Nucleus accumbens (tissue), 56 donors: ENCODE results near the gene AHRR.

ENCODE experiments used
- DNase-seq, 56 donors: peaks; one replicate each; lab custom pipeline; 2025; lab: John Stamatoyannopoulos, UW

Gene AHRR

DNA sequence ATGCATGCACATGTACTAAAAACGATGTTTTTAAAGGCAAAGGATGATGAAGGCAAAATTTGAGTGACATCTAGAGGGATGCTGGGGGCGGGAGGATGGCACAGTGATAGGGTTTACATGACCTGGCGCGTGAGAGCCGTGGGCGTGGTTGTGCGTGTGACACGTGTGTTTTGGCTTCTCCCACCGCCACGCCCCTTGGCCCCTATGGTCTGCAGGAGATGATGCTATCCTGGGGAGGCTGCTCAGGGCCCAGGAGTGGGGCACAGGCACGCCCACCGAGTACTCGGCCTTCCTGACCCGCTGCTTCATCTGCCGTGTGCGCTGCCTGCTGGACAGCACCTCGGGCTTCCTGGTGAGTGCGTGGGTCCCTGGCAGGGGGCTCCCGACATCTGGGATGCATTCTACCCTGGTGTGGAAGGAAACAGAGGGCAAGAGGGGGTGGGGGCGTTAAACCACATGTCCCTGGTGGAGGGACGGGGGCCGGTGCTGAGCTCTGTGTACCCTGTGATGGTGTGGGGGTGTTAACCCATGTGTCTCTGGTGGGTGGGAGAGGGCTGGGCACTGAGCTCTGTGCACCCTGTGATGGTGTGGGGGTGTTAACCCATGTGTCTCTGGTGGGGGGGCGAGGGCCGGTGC is 102.2 kb downstream of the AHRR start:
- no peak for DNase-seq

DNA sequence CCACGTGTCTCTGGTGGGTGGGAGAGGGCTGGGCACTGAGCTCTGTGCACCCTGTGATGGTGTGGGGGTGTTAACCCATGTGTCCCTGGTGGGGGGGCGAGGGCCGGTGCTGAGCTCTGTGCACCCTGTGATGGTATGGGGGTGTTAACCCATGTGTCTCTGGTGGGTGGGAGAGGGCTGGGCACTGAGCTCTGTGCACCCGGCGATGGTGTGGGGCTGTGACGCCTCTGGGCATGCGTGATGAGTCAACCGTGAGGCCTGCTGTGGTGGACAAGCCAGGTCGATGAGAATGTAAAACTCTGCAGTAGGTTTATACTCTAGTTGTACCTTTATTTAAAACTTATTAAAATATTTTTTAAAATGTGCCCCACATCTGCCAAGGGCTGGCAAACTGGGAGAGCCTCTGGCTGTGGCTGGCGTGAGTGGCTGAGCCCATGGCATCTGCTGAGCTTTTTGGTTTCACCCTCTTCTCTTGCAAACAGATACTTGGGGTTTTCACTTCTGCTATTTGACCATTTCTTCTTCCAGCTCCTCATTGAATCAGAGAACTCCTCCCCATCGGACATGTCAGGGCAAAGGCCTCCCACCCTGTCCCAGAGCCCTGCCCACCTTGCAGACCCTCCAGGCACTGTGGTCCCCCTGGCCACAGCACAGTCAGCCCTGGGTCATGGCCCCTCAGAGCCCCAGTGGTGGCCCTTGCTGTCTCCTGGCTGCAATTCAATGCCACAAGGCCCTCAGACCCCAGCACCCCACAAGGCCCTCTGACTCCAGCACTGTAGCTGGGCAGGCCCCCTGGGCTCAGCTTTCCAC is 103.0 kb downstream of the AHRR start:
- DNase-seq: no peak

DNA sequence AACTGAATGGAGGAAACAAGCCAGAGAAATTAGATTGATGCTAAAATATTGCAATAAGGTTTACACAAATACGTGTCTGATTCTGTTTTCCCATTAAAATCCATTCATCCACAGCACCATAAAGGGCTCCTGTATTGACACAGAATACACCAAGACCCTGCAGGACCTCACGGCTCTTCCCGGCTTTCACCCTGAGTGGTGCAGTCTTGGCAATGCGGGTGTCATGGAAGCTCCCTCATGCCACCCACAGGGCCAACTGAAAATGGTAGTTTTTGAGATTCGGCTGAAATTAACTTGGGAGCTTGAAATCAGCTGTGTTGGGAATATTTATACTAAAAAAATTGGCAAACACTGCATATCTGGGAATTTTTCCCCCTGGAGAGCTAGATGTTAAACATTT is 104.2 kb downstream of the AHRR start:
- peak in 8 of 56 donors; percentile 12 to 41 (median 17) for DNase-seq

DNA sequence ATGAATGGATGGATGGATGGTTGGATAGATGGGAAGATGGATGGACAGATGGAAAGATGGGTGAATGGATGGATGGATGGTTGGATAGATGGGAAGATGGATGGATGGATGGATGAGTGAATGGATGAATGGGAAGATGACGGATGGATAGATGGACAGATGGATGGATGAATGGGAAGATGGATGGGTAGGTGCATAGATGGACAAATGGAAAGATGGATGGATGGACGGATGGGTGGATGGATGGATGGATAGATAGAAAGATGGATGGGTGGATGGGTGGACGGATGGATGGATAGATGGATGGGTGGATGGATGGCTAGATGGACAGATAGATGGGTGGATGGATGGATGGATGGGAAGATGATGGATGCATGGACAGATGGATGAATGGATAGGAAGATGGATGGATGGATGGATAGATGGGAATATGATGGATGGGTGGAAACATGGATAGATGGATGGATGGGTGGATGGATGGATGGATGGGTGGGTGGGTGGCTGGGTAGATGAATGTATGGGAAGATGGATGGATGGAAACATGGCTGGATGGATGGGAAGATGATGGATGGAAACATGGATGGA is 105.0 kb downstream of the AHRR start:
- DNase-seq: no peak

DNA sequence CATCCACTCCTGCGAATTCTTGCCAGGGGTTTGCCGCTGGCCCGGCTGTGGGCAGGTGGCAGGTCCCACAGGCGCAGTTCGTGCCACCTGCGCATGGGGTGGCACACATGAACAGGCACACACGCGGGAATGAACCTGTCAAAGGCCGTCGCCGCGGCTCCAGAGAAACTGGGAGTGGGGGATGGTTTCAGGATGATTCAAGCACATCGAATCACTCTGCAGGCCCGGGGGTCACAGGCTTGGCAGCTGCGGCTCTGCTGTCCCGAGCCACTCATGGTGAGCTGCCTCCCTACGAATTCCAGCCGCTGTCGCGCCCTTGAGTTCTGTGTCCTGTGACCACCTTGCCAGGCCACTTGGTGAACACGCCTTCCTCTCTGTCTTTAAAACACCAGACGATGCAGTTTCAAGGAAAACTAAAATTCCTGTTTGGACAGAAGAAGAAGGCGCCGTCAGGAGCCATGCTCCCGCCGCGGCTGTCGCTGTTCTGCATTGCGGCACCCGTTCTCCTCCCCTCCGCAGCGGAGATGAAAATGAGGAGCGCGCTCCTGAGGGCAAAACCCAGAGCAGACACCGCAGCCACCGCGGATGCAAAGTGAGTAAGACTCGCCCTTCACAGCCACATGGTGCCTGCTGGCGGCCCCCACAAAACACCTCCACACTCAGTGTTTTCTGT is 106.0 kb downstream of the AHRR start:
- no peak for DNase-seq

DNA sequence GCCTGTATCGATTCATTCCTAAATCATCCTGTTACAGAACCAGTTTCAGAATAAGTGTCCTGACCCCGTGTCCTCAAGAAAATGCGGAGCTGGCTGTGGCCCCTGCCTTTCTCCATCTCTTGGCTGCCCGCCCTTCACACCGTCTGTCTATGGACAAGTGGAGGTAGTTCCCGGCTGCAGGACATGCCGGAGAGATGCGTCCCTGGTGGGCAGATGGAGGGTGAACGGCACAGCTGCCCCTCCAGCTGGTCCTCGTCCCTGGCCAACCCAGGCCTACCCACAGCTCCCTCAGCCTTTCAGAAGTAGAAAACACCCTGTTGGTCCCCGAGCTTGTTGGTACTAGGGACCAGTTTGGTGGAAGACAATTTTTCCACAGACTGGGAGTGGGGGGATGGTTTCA is 106.7 kb downstream of the AHRR start:
- no peak for DNase-seq

DNA sequence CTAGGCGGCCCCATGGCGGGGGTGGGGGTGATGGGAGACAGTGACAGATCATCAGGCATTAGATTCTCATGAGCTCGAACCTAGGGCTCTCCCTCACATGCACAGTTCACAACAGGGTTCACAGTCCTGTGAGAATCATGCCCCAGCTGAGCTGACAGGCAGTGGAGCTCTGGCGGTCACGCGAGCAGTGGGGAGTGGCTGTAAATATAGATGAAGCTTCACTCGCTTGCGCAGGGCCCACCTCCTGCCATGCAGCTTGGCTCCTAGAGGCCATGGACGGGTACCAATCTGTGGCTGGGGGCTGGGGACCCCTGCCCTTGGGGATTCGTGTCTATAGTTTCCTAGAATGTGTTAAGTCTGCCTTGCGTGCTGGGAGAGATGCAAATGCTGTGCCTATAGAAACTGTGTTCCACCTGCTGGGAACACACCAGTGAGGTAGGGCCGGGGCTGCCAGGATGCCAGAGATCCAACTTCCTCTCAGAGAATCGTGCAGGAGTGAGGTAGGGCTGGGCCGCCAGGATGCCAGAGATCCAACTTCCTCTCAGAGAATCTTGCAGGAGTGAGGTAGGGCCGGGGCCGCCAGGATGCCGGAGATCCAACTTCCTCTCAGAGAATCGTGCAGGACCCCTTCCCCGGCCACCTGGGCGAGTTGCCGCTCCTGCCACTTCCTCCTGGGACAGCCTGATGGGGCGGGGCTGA is 107.4 kb downstream of the AHRR start:
- DNase-seq: no peak

DNA sequence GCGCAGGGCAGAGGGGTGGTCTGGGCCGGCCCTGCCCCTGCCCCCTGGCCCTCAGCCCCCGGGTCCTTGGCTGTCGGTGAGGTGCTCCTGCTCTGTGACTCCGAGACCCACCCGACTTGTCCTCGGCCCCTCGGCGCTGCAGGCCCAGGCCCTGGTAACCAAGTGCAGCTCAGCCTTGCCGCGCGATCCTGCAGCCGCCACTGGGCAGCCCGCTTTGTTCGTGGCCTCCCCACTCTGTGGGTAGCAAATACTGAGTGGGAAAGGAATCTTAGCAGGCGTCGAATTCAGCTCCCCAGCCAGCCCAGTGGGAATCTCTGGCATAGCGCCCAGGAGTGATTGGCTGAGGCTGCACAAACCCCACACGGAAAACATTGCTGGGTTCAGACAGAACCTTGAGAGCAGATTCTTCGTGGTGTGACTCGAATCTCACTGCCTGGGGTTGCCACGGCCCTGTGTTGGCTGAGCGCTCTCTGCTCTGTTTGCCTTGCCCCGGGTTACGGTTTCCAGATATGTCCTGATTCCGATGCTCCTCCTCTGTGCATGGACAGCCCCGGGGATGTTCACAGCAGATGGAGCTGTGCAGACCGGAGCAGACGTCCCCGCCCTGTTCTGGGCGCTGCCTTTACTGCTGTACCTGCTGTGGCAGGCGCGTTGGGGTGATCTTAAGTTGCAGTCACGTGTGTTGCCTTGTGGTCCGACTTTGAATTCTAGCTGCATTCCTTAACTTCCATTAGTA is 108.1 kb downstream of the AHRR start:
- DNase-seq: peak in 1 of 56 donors; percentile 9

DNA sequence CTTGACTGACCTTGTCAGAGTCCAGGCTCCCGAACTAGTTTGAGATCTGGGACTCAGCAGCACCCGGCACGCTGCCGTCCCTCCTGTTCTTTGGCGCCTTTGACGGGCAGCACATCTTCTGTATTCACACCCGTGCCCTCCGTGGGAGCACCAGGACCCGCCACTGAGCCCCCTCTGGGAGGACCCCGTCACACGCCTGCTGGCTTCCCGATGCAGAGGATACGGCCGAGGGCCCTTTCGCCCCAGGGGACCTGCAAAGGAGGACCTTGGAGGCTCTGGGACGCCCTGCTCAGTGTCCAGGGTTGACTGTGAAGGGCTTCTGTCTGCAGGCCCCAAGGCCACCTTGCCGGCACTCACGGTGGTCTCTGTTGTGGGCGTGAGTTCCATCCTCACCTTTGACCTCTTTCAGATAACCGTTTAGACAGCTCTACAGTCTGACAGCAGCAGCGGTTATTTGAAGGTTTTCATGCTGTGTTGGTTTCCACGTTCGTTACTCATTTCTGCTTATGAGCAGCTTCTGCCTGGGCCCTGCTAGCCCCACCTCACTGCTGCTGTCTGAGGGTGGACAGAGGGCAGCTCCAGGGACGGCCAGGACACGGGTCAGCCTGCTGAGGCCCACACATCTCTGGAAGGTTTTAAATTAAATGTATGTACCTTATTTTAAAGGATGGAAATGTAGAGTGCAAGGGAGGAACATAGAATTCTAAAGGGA is 108.9 kb downstream of the AHRR start:
- no peak for DNase-seq

DNA sequence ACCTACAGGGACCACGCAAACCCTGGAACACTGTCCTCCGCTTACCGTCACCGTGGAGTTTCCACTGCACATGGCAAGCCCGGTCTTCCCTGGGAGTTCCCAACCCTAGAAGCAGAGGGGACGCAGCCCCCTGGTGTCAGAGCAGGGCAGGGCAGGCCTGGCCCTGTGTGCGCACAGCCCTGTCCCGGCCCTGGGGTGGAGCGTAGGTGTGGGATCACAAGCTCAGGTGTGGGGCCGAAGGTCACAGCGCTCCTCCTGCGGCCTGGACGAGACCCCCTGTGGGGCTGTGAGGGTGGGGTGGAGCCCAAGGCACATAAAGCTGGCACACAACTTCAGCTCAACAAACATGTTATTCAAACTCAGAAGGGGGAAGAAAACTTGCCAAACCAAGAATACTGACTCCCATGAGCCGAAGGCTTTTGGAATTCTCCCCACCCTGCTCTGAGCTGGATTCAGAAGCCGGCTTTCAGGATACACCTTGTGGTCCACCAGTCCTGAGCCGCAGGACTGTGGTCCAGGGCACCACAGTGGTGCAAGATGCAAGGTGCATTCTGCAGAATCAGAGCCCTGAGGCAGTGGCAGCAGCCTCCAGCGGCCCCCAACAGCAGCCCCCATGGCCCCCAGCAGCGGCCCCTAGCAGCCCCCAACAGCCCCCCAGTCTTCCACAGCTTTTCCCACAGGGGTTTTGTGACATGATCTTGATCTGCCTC is 109.6 kb downstream of the AHRR start:
- no peak for DNase-seq

DNA sequence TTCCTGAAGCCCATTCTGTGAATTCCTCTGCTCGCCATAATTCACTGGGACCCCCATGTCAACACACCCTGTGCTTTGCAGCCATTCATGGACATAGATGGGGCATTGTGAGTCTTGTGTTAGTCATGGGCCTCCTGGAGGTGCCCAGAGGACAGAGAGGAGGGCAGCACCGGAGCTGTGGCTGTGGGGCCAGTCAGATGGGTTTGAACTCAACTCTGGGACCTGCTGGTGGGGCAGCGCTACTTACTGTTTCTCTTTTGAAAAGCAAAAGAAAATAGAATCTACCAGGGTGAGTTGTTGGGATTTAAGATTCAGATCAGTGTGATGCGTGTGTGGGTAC is 110.2 kb downstream of the AHRR start:
- no peak for DNase-seq

DNA sequence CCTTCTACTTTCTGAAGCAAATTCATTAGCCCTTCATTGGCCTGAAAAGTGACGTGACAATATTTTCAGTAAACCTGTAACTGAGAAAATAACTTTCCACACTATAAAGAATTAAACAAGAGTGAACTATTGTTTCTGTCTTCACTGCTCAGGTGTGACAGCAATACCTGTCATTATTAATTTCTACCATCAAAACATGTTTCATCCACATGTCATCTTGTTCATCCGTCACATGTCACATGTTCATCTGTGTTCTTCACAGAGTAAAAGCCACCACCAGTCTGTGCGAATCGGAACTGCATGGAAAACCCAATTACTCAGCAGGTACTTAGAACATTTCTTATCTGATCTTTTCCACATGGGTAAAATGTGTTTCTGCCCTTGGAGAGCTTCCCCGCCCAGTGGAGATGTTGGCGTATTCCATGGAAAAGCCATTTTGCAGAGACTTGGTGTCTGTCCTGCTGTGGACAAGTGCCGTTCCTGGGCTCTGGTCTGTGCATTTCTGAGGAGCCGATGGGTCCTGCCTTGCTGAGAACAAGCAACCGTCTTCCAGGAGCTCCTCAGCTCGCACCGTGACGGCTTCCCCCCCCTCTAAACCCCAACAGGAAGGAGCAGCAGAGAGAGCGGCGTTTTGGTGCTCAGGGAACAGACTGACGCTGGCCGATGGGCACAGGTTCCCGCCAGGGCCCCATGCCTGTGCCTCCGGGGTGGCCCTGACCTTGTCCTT is 110.8 kb downstream of the AHRR start:
- no peak for DNase-seq

DNA sequence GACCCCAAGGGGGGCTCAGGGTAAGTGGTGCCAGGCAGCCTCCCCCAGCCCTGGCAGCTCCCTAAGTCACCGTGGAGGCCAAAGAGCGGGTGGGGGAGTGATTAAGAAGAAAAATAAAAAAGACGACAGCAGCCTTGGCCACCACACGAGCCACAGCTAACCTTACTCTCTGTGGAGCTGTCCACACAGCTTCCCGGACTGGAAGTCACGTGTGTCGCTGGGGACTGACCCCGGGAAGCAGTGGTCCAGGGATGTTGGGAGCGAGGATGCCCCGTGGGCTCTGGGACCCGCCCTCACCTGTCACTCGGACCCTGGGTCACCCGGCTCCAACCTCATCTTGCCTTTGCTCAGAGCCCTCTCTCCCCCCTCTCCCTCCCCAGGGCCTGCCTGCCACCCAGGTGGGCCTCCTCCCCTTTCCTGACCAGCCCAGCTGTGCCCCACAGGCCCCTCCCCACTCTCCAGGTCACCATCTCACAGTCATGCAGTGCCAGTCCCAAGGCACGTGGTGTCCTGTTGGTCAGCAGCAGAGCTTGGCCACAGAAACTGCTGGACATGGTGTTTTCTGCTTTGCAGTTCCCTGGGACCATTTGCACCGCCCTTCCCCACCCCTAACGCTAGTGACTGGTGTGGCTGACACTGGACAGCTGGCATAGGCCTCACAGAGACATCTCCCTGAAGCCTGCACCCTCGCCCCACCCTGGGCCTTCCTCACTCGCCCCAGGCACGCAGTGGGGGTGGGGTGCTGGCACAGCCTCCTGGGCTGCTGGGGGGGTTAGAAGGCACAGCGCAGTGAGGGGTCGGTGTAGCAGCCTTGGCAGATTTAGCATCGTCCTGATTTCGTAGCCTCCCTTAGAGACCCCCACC is 111.6 kb downstream of the AHRR start:
- DNase-seq: no peak

DNA sequence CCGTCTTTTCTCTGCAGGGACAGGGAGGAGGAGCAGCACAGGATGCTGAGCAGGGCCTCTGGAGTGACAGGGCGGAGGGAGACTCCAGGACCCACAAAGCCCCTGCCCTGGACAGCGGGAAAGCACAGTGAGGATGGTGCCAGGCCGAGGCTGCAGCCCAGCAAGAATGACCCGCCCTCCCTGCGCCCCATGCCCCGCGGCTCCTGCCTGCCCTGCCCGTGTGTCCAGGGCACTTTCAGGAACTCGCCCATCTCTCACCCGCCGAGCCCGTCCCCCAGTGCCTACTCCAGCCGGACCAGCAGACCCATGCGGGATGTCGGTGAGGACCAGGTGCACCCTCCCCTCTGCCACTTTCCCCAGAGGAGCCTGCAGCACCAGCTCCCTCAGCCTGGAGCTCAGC is 112.3 kb downstream of the AHRR start:
- no peak for DNase-seq

DNA sequence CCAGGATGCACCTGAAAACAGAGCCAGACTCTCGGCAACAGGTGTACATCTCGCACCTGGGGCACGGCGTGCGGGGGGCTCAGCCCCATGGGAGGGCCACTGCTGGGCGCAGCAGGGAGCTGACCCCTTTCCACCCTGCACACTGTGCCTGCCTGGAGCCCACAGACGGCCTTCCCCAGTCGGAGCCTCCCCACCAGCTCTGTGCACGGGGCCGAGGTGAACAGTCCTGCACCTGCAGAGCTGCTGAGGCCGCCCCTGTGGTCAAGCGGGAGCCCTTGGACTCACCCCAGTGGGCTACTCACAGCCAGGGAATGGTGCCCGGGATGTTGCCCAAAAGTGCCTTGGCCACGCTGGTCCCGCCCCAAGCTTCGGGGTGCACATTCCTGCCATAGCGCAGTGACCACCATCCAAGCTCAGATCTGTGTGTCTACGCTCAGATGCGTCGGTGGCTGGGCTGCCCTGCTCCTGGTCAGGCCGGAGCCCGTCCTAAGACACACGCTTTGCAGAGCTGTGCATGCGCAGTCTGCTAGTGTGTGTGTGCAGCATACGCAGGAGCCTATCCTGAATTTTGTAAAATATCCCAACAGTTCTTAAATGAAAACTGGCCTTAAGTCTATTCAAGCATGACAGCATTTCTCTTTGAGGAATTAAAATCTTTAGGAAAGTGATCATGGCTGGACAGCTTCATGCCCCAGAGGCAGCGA is 113.1 kb downstream of the AHRR start:
- no peak for DNase-seq

DNA sequence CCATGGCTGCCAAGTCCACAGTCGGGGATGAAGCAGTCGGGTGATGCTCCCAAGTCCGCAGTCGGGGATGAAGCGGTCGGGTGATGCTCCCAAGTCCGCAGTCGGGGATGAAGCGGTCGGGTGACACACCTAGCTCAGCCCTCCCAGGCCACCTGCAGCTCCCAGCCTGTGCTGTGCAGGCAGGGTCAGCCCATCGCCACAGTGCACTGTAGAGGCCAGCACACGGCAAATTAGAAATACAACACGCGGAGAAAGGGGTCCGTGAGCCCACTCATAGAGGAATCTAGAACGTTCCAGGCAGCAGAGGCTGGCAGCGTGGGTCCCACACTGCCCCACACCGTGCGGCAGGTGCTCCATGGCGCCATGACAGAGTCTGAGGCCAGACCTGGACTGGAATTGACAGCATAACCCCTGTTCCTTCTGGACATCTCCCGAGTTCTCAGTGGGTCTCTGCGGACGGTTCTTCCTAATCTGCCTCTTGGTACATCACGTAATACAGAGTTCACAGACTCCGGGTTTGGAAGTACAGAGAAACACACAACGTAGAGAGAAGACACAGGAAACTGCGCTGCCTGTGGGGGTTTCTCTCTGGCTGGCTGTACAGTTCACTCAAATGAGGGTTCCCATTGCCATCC is 113.8 kb downstream of the AHRR start:
- DNase-seq: no peak
